GM13976 (cell line): ENCODE measurements around the gene ARMH4.

Experiments used
- DNase-seq: peaks from one replicate; pipeline ENCODE4 v3.0.0; 2012; ENCODE audit warnings: low spot score
- CTCF ChIP-seq: IDR thresholded peaks from 2 replicates; pipeline ENCODE4 v1.5.1; 2012; ENCODE audit warnings: borderline replicate concordance, mild to moderate bottlenecking; ENCODE audit not compliant: insufficient read depth; ENCODE audit errors: extremely low read depth, missing control alignments, control extremely low read depth
- in situ Hi-C: fragments of 300-500 bp; cut with MboI; formaldehyde crosslinking; loops from one replicate; pipeline ENCODE4 v1.12.0; 2022; ENCODE audit warnings: low sequenced_read_pairs, mixed read lengths, inconsistent platforms; ENCODE audit not compliant: unreplicated experiment

The ARMH4 gene

GRCh38 chr14:58167891-58168290, 15.9 kb upstream of the ARMH4 start:
- DNase-seq = no peak
- no peak for TF ChIP-seq CTCF
- in situ Hi-C loops = no loop called here

GRCh38 chr14:58167057-58167456, 15.0 kb upstream of the ARMH4 start:
- in situ Hi-C loops = no loop called here
- DNase-seq = no peak
- no peak for TF ChIP-seq CTCF

GRCh38 chr14:58166005-58166983, 14.3 kb upstream of the ARMH4 start:
- TF ChIP-seq CTCF = peak; percentile 89
- in situ Hi-C loops = no loop called here
- DNase-seq = peak; percentile 63

- no peak for TF ChIP-seq CTCF
- no peak for DNase-seq
- in situ Hi-C loops = no loop called here
These were observed 8.5 kb upstream of the ARMH4 start for GRCh38 chr14:58160561-58160960.

- TF ChIP-seq CTCF = no peak
- in situ Hi-C loops = no loop called here
- no peak for DNase-seq
These were observed 640 bp downstream of the ARMH4 start for GRCh38 chr14:58151133-58152013.

GRCh38 chr14:58150243-58150805, 1.7 kb downstream of the ARMH4 start:
- in situ Hi-C loops = no loop called here
- no peak for TF ChIP-seq CTCF
- no peak for DNase-seq
